WTC11 (cell line): ENCODE measurements around the gene RAI14. TPM values are rescaled to one million over a fixed set of nuclear protein-coding genes. Genes with fewer than 3 reads are reported as not detected.

Experiments used
- ATAC-seq: fragments of 200-7000 bp; cut with Tn5 transposase; 2 replicates; pipeline ENCODE4 v1.10.0; 2021; ENCODE audit warnings: mild to moderate bottlenecking, moderate library complexity
- CTCF ChIA-PET: fragments of 300-600 bp; sonication (Branson Sonifier 250); formaldehyde crosslinking; loops from one replicate; lab custom pipeline; 2021; ENCODE audit warnings: antibody characterized with exemption; lab: Charles Lee
- POLR2A ChIA-PET: fragments of 350-600 bp; sonication (Branson Sonifier 250); formaldehyde crosslinking; loops from one replicate; lab custom pipeline; 2021; ENCODE audit warnings: antibody characterized with exemption; lab: Charles Lee
- DNase-seq: peaks from one replicate; pipeline ENCODE4 v3.0.0; 2021; ENCODE audit warnings: low spot score
- H3K27ac Mint-ChIP-seq: 2 replicates; pipeline ENCODE4 v1.8.0; 2021; ENCODE audit warnings: mixed read lengths
- H3K27me3 Mint-ChIP-seq: 2 replicates; pipeline ENCODE4 v1.8.0; 2021; ENCODE audit warnings: low read depth, mild to moderate bottlenecking, moderate library complexity, mixed read lengths
- H3K36me3 Mint-ChIP-seq: 2 replicates; pipeline ENCODE4 v1.8.0; 2021; ENCODE audit warnings: mixed read lengths
- H3K4me1 Mint-ChIP-seq: 2 replicates; pipeline ENCODE4 v1.8.0; 2022; ENCODE audit warnings: mixed read lengths
- H3K4me3 Mint-ChIP-seq: 2 replicates; pipeline ENCODE4 v1.8.0; 2021; ENCODE audit warnings: mild to moderate bottlenecking, moderate library complexity, mixed read lengths
- H3K9me3 Mint-ChIP-seq: 2 replicates; pipeline ENCODE4 v1.8.0; 2021; ENCODE audit warnings: mixed read lengths
- CBFB ChIP-seq: sonication (generic); formaldehyde crosslinking; IDR thresholded peaks from 2 replicates; pipeline ENCODE4 v1.8.1; 2022; ENCODE audit warnings: mild to moderate bottlenecking, low read depth, missing genetic modification reagents
- ESRRA ChIP-seq: sonication (generic); formaldehyde crosslinking; IDR thresholded peaks from 2 replicates; pipeline ENCODE4 v1.8.1; 2022; ENCODE audit warnings: mild to moderate bottlenecking, missing genetic modification reagents, borderline replicate concordance
- FOXK1 ChIP-seq: sonication (generic); formaldehyde crosslinking; IDR thresholded peaks from 2 replicates; pipeline ENCODE4 v1.8.0; 2022; ENCODE audit warnings: mild to moderate bottlenecking, moderate library complexity, missing genetic modification reagents
- KAT7 ChIP-seq: sonication (generic); formaldehyde crosslinking; IDR thresholded peaks from 2 replicates; pipeline ENCODE4 v1.8.1; 2023; ENCODE audit warnings: missing genetic modification reagents, mild to moderate bottlenecking, borderline replicate concordance
- NFYB ChIP-seq: sonication (generic); formaldehyde crosslinking; conservative IDR thresholded peaks from 2 replicates; pipeline ENCODE4 v1.8.0; 2022; ENCODE audit warnings: low read depth, missing genetic modification reagents
- SMAD4 ChIP-seq: sonication (generic); formaldehyde crosslinking; IDR thresholded peaks from 2 replicates; pipeline ENCODE4 v1.8.0; 2022; ENCODE audit warnings: mild to moderate bottlenecking, missing genetic modification reagents
- ZNF263 ChIP-seq: sonication (generic); formaldehyde crosslinking; IDR thresholded peaks from 2 replicates; pipeline ENCODE4 v1.8.1; 2022; ENCODE audit warnings: low read depth, mild to moderate bottlenecking, moderate library complexity, missing genetic modification reagents
- ZNF423 ChIP-seq: fragments of 250-450 bp; sonication (Bioruptor Pico); IDR thresholded peaks from 2 replicates; pipeline ENCODE4 v2.1.2; 2022; ENCODE audit warnings: mild to moderate bottlenecking, moderate library complexity
- total RNA-seq: library from RNA; stranded (reverse); gene quantifications from 3 replicates; pipeline ENCODE4 v1.2.3, GENCODE V29; 2021
- TF ChIP-seq, protein P1 (sequence below): sonication (generic); formaldehyde crosslinking; IDR thresholded peaks from 2 replicates; pipeline ENCODE4 v1.8.0; 2023; ENCODE audit warnings: mild to moderate bottlenecking, missing genetic modification reagents
- TF ChIP-seq, protein P2 (sequence below): sonication (generic); formaldehyde crosslinking; conservative IDR thresholded peaks from 2 replicates; pipeline ENCODE4 v1.8.1; 2022; ENCODE audit warnings: mild to moderate bottlenecking, missing genetic modification reagents
- TF ChIP-seq, protein P3 (sequence below): sonication (generic); formaldehyde crosslinking; IDR thresholded peaks from 2 replicates; pipeline ENCODE4 v1.8.1; 2022; ENCODE audit warnings: mild to moderate bottlenecking, moderate library complexity, missing genetic modification reagents
- TF ChIP-seq, protein P4 (sequence below): fragments of 250-450 bp; sonication (Bioruptor Pico); conservative IDR thresholded peaks from 2 replicates; pipeline ENCODE4 v1.9.0; 2021; ENCODE audit warnings: mild to moderate bottlenecking
- TF ChIP-seq, protein P5 (sequence below): fragments of 250-450 bp; sonication (Bioruptor Pico); IDR thresholded peaks from 2 replicates; pipeline ENCODE4 v1.9.0; 2021; ENCODE audit warnings: moderate library complexity, mild to moderate bottlenecking, inconsistent platforms, borderline replicate concordance
- TF ChIP-seq, protein P6 (sequence below): fragments of 250-450 bp; sonication (Bioruptor Pico); IDR thresholded peaks from 2 replicates; pipeline ENCODE4 v1.8.0; 2021; ENCODE audit warnings: mild to moderate bottlenecking
- TF ChIP-seq, protein P7 (sequence below): sonication (generic); formaldehyde crosslinking; IDR thresholded peaks from 2 replicates; pipeline ENCODE4 v1.8.1; 2023; ENCODE audit warnings: mild to moderate bottlenecking, missing genetic modification reagents, borderline replicate concordance

The RAI14 gene
- total RNA-seq, 1 experiment from 2014 or later: 185 TPM

DNA sequence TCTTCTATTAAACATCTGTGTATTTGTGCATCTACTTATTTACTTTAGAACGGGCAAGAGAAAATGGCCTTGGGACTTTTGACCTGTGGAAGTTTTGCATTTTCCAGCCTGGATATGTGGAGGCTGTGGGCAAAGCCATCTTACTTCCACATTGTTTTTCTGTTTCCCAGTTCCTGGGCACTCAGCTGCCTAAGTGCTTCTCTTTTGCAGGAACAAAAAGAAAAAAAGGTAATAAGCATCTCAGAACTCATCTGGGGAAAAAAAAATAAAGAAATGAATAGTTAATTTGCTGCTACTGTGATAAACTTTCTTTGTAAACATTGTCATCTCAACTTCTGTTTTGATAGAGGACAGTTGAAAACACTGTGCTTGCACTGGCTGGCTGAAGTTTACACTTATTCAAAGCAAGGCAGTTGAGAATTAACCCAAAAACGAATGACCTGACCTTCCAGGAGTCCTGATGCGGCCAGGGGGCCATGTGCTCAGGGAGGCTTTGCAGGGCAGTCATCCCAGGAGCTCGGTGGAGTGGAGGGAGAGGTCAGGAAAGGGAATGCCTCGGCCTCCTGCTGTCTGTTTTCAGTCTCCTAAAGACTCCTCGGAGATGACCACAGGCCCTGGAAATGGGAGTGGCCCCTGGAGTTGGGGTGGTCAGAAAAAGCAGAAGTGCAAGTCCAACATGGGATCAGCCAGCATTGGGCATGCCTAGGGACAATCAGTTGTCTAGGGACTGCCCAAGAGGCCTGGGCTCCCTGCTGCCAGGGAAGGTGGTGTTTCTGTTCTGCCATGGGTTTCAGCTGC, 75.5 kb downstream of the RAI14 start (continued):
- TF ChIP-seq, protein P1, sequence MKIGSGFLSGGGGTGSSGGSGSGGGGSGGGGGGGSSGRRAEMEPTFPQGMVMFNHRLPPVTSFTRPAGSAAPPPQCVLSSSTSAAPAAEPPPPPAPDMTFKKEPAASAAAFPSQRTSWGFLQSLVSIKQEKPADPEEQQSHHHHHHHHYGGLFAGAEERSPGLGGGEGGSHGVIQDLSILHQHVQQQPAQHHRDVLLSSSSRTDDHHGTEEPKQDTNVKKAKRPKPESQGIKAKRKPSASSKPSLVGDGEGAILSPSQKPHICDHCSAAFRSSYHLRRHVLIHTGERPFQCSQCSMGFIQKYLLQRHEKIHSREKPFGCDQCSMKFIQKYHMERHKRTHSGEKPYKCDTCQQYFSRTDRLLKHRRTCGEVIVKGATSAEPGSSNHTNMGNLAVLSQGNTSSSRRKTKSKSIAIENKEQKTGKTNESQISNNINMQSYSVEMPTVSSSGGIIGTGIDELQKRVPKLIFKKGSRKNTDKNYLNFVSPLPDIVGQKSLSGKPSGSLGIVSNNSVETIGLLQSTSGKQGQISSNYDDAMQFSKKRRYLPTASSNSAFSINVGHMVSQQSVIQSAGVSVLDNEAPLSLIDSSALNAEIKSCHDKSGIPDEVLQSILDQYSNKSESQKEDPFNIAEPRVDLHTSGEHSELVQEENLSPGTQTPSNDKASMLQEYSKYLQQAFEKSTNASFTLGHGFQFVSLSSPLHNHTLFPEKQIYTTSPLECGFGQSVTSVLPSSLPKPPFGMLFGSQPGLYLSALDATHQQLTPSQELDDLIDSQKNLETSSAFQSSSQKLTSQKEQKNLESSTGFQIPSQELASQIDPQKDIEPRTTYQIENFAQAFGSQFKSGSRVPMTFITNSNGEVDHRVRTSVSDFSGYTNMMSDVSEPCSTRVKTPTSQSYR (CRISPR knock-in tag): no peak
- TF ChIP-seq, protein P2, sequence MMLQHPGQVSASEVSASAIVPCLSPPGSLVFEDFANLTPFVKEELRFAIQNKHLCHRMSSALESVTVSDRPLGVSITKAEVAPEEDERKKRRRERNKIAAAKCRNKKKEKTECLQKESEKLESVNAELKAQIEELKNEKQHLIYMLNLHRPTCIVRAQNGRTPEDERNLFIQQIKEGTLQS: no peak
- TF ChIP-seq ZNF263 (CRISPR knock-in tag): no peak
- TF ChIP-seq ZNF423 (CRISPR knock-in tag): no peak
- TF ChIP-seq, protein P3, sequence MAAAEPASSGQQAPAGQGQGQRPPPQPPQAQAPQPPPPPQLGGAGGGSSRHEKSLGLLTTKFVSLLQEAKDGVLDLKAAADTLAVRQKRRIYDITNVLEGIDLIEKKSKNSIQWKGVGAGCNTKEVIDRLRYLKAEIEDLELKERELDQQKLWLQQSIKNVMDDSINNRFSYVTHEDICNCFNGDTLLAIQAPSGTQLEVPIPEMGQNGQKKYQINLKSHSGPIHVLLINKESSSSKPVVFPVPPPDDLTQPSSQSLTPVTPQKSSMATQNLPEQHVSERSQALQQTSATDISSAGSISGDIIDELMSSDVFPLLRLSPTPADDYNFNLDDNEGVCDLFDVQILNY (CRISPR knock-in tag): no peak
- no peak for TF ChIP-seq KAT7 (CRISPR knock-in tag)
- no peak for TF ChIP-seq CBFB (CRISPR knock-in tag)

DNA sequence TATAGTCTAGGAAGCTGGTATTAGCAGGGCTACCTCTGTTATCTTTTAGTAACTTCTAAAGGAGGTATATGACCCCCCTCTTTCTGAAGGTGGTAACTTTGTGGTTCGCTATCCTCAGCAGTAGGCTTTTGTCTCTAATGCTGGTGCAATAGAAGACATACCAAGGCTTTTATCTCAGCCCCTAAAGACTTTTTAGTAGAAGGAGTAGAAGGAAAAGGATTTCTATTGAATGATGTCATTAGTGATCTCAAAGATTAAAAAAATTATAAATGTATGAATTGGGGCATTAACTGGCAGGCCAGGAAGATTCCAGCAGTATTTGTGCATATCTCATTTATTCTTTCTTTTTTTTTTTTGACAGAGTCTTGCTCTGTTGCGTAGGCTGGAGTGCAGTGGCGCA, 78.2 kb downstream of the RAI14 start:
- Mint-ChIP-seq H3K27me3 (no peaks in the 10 kb centered on the region), H3K4me3 (no peak overlapping the region)
- no peak for TF ChIP-seq NFYB (CRISPR knock-in tag)
- TF ChIP-seq, protein P4, sequence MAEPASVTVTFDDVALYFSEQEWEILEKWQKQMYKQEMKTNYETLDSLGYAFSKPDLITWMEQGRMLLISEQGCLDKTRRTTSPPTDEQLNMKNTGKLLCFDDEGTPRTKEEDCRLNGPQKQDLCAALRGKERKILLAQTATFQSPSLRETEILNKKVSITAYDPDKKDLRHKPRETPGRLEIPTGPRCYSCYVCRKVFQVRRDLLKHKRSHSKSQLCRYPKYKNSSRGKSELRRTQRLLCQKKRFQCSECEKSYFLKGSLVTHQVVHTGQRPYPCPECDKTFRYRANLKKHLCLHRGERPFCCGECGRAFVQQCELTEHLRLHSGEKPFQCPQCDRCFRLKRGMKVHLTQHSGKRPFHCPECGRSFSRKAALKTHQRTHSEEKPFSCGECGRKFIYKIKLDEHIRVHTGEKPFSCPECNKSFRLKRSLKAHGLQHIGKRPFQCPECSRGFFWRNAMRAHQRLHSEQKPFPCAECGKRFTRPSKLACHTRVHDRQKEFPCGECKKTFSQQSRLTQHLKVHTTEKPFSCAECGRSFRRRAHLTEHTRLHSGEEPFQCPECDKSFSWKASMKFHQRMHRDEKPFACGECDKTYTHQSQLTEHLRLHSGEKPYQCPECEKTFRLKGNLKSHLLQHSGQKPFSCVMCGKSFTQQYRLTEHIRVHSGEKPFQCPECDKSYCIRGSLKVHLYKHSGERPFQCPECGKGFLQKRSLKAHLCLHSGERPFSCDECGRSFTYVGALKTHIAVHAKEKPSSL (CRISPR knock-in tag): no peak
- TF ChIP-seq ESRRA (CRISPR knock-in tag): no peak
- TF ChIP-seq, protein P5, sequence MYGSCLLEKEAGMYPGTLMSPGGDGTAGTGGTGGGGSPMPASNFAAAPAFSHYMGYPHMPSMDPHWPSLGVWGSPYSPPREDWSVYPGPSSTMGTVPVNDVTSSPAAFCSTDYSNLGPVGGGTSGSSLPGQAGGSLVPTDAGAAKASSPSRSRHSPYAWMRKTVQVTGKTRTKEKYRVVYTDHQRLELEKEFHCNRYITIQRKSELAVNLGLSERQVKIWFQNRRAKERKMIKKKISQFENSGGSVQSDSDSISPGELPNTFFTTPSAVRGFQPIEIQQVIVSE: no peak
- TF ChIP-seq FOXK1 (CRISPR knock-in tag): no peak
- TF ChIP-seq, protein P6, sequence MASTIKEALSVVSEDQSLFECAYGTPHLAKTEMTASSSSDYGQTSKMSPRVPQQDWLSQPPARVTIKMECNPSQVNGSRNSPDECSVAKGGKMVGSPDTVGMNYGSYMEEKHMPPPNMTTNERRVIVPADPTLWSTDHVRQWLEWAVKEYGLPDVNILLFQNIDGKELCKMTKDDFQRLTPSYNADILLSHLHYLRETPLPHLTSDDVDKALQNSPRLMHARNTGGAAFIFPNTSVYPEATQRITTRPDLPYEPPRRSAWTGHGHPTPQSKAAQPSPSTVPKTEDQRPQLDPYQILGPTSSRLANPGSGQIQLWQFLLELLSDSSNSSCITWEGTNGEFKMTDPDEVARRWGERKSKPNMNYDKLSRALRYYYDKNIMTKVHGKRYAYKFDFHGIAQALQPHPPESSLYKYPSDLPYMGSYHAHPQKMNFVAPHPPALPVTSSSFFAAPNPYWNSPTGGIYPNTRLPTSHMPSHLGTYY: no peak
- TF ChIP-seq, protein P7, sequence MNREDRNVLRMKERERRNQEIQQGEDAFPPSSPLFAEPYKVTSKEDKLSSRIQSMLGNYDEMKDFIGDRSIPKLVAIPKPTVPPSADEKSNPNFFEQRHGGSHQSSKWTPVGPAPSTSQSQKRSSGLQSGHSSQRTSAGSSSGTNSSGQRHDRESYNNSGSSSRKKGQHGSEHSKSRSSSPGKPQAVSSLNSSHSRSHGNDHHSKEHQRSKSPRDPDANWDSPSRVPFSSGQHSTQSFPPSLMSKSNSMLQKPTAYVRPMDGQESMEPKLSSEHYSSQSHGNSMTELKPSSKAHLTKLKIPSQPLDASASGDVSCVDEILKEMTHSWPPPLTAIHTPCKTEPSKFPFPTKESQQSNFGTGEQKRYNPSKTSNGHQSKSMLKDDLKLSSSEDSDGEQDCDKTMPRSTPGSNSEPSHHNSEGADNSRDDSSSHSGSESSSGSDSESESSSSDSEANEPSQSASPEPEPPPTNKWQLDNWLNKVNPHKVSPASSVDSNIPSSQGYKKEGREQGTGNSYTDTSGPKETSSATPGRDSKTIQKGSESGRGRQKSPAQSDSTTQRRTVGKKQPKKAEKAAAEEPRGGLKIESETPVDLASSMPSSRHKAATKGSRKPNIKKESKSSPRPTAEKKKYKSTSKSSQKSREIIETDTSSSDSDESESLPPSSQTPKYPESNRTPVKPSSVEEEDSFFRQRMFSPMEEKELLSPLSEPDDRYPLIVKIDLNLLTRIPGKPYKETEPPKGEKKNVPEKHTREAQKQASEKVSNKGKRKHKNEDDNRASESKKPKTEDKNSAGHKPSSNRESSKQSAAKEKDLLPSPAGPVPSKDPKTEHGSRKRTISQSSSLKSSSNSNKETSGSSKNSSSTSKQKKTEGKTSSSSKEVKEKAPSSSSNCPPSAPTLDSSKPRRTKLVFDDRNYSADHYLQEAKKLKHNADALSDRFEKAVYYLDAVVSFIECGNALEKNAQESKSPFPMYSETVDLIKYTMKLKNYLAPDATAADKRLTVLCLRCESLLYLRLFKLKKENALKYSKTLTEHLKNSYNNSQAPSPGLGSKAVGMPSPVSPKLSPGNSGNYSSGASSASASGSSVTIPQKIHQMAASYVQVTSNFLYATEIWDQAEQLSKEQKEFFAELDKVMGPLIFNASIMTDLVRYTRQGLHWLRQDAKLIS (CRISPR knock-in tag): no peak
- TF ChIP-seq SMAD4 (CRISPR knock-in tag): no peak
- TF ChIP-seq, all 79 proteins: peak for 0
- Mint-ChIP-seq H3K27ac (no peak overlapping the region), H3K9me3 (no peaks in the 10 kb centered on the region), H3K4me1 (peaks cover 63% of the 10 kb centered on the region), H3K36me3 (peaks cover 14% of the 10 kb centered on the region)
- CTCF ChIA-PET: no interaction called here
- DNase-seq (no peak), ATAC-seq (no peak)
- POLR2A ChIA-PET: interaction anchor here (1.2 kb wide), 1 partner anchor 25 kb away, joined by 3 read pairs; no protein-coding TSS in a partner anchor
